SK-N-SH treated with all-trans-retinoic acid at 6 μM for 48 hours (cell line): ENCODE data around the gene FOXO3.

Source experiments
- GLIS3 ChIP-seq: fragments of 250-450 bp; sonication (Bioruptor Pico); IDR thresholded peaks from 2 replicates; pipeline ENCODE4 v1.5.0; 2020; ENCODE audit warnings: mild to moderate bottlenecking, moderate library complexity
- SNAI2 ChIP-seq: fragments of 250-450 bp; sonication (Bioruptor Pico); IDR thresholded peaks from 2 replicates; pipeline ENCODE4 v1.5.0; 2020; ENCODE audit warnings: mild to moderate bottlenecking, moderate library complexity
- ZFP3 ChIP-seq: fragments of 250-450 bp; sonication (Bioruptor Pico); IDR thresholded peaks from 2 replicates; pipeline ENCODE4 v1.5.0; 2020; ENCODE audit warnings: mild to moderate bottlenecking, moderate library complexity
- ZNF70 ChIP-seq: fragments of 450-650 bp; formaldehyde crosslinking; IDR thresholded peaks from 2 replicates; pipeline ENCODE4 v1.5.0; 2020; ENCODE audit warnings: mild to moderate bottlenecking, moderate library complexity

DNA sequence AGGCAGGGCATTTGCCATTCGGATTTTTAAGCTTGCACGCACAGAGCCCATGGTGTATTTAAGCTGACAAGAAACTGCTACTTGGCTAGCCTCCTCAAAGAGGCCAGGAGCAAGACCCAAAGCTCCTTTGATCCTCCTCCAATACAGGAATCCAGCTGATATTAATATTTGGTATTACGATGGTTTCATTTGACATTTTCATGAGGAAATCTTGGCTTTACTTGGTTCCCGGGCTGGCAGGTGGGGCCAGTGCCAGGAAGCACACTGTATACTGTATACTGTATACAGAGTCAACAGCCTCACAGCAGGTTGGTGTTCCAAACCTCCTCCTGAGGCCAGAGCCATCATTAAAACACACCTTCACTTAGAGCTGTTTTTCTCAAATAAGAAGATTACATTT lies 149.3 kb downstream of the FOXO3 start:
- no peak for TF ChIP-seq ZFP3 (CRISPR knock-in tag)
- no peak for TF ChIP-seq SNAI2 (CRISPR knock-in tag)
- no peak for TF ChIP-seq GLIS3 (CRISPR knock-in tag)
- TF ChIP-seq ZNF70 (CRISPR knock-in tag) = no peak
